ENCODE data around the gene EML5.

Gene EML5

DNA sequence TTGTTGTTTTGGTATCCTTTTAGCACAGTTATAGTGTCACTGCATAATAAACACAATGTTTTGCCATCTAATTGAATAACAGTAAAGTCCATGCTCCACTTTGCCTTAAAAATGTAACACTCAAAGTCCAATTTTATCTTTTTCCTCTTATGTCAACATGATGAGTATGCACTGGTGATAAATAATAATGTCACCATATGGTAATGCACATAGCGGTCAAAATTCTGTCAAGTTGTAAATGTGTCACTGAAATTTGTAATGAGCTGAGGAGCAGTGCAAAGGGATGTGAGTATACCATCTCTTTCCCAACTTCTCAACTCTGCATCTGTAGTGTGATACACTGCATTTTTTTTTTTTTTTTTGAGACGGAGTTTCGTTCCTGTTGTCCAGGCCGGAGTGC lies 65.7 kb downstream of the EML5 start:
- no peaks in the 10 kb centered on the region for H3K27me3 Mint-ChIP-seq (ENCODE audit: low read depth)
- no peaks in the 10 kb centered on the region for H3K4me1 Mint-ChIP-seq (ENCODE audit: low read depth)
- no peak overlapping the region for H3K27ac Mint-ChIP-seq
- H3K9me3 Mint-ChIP-seq: no peaks in the 10 kb centered on the region
- H3K4me3 Mint-ChIP-seq: no peak overlapping the region
- no peaks in the 10 kb centered on the region for H3K36me3 Mint-ChIP-seq (ENCODE audit: low read depth)

DNA sequence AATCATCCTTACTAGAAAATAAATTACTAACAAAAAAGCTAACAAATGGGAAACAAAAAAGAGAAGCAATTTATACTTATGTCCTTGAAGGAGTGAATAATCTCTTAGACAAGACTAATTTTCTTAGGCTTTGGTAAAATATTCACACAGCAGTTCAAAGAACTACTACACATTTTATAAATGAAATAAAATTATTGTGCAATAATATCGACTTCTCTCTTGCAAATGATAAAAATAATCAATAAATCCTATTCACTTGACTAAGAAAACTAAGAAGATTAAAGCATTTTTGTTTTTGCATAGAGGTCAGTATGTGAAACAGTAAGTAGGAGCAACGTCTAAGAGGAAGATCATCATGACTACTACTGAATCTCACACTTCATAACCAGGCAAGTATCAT lies 82.0 kb downstream of the EML5 start:
- no peak overlapping the region for H3K4me3 Mint-ChIP-seq
- H3K9me3 Mint-ChIP-seq: no peaks in the 10 kb centered on the region
- H3K36me3 Mint-ChIP-seq (ENCODE audit: low read depth): no peaks in the 10 kb centered on the region
- H3K4me1 Mint-ChIP-seq (ENCODE audit: low read depth): no peaks in the 10 kb centered on the region
- H3K27ac Mint-ChIP-seq: no peak overlapping the region
- no peaks in the 10 kb centered on the region for H3K27me3 Mint-ChIP-seq (ENCODE audit: low read depth)

DNA sequence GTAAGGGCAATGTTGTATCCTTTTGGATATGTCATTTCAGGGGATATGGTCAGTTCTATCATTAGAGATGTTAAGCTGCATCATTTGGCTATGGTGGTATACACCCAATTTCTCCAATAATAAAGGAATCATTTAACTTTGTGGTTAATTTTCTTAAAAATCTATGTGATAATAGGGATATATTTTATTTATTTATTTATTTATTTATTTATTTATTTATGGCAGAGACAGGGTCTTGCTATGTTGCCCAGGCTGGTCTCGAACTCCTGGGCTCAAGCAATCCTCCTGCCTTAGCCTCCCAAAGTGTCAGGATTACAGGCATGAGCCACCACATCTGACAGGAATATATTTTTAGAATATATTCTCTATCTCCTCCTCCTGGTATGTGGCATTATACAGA lies 85.7 kb downstream of the EML5 start:
- Mint-ChIP-seq H3K4me1 (ENCODE audit: low read depth) (no peaks in the 10 kb centered on the region), H3K27me3 (ENCODE audit: low read depth) (no peaks in the 10 kb centered on the region), H3K27ac (no peak overlapping the region), H3K9me3 (no peaks in the 10 kb centered on the region), H3K4me3 (no peak overlapping the region), H3K36me3 (ENCODE audit: low read depth) (no peaks in the 10 kb centered on the region)

DNA sequence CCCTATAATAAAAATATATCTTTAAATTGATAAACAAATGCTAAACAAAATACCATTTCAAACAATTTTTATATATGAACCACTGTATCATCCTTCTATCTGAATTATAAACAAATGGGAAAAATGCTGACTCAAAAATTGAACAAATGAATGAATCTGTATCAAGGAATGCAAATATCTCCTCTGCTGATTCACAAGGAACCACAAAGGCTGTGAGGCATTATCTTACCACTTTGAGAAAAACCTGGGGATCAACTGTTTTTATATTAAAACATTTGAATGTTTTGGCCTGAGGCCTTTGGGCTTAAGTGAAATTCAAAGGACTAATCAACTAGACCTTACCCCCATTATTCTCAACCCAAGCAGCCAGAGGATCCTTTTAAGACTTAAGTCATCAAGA lies 86.3 kb downstream of the EML5 start:
- no peaks in the 10 kb centered on the region for H3K36me3 Mint-ChIP-seq (ENCODE audit: low read depth)
- H3K4me1 Mint-ChIP-seq (ENCODE audit: low read depth): no peaks in the 10 kb centered on the region
- H3K27ac Mint-ChIP-seq: no peak overlapping the region
- H3K9me3 Mint-ChIP-seq: no peaks in the 10 kb centered on the region
- H3K4me3 Mint-ChIP-seq: no peak overlapping the region
- H3K27me3 Mint-ChIP-seq (ENCODE audit: low read depth): no peaks in the 10 kb centered on the region

DNA sequence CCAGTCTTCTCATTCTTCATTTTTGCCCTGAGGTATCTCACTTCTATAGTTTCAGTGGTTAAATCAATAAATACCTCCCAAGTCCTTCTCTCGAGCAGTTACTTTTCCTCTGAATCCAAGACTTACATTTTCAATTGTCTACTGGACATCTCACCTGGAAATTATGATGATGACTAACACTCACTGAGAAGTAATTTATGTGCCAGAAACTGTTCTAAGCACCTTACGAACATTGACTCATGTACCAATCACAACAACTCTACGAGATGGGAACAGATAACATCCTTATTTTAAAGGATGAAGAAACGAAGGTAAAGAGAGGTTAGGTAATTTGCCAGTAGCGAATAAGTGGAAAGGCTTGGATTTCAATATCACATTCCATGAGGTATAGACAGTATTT lies 94.1 kb downstream of the EML5 start:
- Mint-ChIP-seq H3K27ac (no peak overlapping the region), H3K4me3 (no peak overlapping the region), H3K9me3 (no peaks in the 10 kb centered on the region), H3K27me3 (ENCODE audit: low read depth) (peaks cover 3% of the 10 kb centered on the region), H3K36me3 (ENCODE audit: low read depth) (no peaks in the 10 kb centered on the region), H3K4me1 (ENCODE audit: low read depth) (no peaks in the 10 kb centered on the region)

DNA sequence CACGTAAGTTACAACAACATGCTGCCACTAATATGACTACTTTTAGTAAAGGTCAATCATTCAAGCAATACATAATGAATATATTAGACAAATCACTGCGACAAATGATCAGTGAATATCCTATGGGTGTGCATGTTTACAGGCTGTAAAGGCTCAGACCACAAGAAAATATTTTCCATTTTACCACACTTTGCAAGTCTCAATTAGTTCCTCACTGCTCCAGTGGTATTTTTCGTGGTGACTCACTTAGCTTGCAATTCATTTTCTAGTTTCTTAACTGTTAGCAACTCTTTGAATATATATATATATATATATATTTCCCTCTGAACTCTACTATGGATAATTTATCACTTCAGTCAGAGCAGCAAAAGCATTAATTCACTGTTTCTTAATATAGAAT lies 96.9 kb downstream of the EML5 start:
- no peaks in the 10 kb centered on the region for H3K36me3 Mint-ChIP-seq (ENCODE audit: low read depth)
- no peak overlapping the region for H3K27ac Mint-ChIP-seq
- no peak overlapping the region for H3K4me3 Mint-ChIP-seq
- no peaks in the 10 kb centered on the region for H3K27me3 Mint-ChIP-seq (ENCODE audit: low read depth)
- H3K9me3 Mint-ChIP-seq: no peaks in the 10 kb centered on the region
- no peaks in the 10 kb centered on the region for H3K4me1 Mint-ChIP-seq (ENCODE audit: low read depth)

DNA sequence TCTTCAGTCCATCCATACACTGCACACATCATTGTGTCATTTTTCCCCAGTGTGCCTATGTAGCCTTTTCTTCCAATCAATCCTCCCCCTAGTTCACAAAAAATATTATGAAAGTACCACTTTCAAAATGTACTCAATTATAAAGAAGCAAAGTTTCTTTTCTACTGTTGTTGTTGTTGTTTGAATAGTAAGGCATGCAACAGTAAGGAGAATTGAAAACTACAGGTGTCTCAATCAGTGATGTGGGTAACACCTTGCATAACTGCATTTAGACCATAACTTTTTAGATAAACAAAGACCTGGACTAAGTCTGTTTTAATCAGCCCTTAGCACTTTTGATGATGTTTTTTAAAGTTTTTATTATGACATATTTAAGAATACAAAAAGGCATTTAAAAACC lies 104.4 kb downstream of the EML5 start:
- Mint-ChIP-seq H3K9me3 (no peaks in the 10 kb centered on the region), H3K4me3 (no peak overlapping the region), H3K36me3 (ENCODE audit: low read depth) (no peaks in the 10 kb centered on the region), H3K27ac (no peak overlapping the region), H3K27me3 (ENCODE audit: low read depth) (no peaks in the 10 kb centered on the region), H3K4me1 (ENCODE audit: low read depth) (no peaks in the 10 kb centered on the region)

DNA sequence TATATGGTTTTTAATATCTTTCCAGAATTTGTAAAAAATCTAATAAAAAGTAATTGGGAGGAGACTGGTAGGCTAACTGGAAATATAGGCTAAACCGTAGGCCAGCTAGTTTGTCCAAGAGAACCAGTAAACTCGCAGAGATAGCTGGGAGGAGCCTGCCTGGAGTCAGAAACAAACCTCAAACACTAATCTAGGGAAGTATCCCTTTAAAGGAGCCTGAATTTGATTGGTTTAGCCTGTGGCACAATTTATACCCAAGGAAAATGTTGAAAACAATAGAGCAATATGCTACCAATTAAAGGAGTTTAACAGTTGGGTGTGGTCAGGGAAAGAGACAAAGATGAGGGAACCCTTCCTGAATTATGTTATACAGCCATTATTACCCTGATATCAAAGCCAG lies 109.6 kb downstream of the EML5 start:
- H3K36me3 Mint-ChIP-seq (ENCODE audit: low read depth): no peaks in the 10 kb centered on the region
- no peaks in the 10 kb centered on the region for H3K27me3 Mint-ChIP-seq (ENCODE audit: low read depth)
- peaks cover 6% of the 10 kb centered on the region for H3K4me1 Mint-ChIP-seq (ENCODE audit: low read depth)
- no peak overlapping the region for H3K27ac Mint-ChIP-seq
- H3K4me3 Mint-ChIP-seq: no peak overlapping the region
- H3K9me3 Mint-ChIP-seq: no peaks in the 10 kb centered on the region

DNA sequence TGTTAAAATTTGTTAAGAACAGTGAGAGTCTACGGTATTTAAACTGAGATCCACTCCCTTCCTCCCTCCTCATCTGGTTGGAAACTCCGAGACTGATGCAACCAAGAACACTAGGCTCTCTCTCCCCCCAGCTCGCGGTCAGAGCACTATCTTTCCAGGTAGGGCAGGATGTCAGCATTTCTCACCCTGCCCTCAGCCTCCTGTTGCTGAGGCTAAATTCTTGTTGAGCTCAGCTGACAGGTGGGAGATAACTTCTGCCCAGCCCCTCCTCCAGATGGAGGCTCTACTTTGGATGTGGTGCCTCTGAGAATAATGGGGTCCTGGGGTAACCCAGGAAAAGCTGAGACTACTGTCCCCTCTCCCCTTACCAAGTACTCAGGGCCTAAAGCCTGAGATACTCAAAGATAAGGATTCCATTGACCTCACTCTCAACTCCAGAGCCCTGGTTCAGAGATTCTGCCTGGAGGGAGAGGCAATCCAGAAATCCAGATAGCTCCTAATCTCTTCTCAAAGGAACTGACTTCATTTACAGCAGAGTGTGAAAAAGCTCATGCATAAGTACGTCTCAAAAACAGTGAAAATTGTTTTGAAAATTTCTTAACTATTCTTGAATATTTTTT lies 110.1 kb downstream of the EML5 start:
- H3K36me3 Mint-ChIP-seq (ENCODE audit: low read depth): no peaks in the 10 kb centered on the region
- no peaks in the 10 kb centered on the region for H3K9me3 Mint-ChIP-seq
- H3K4me1 Mint-ChIP-seq (ENCODE audit: low read depth): peaks cover 6% of the 10 kb centered on the region
- no peaks in the 10 kb centered on the region for H3K27me3 Mint-ChIP-seq (ENCODE audit: low read depth)
- H3K27ac Mint-ChIP-seq: no peak overlapping the region
- H3K4me3 Mint-ChIP-seq: no peak overlapping the region

DNA sequence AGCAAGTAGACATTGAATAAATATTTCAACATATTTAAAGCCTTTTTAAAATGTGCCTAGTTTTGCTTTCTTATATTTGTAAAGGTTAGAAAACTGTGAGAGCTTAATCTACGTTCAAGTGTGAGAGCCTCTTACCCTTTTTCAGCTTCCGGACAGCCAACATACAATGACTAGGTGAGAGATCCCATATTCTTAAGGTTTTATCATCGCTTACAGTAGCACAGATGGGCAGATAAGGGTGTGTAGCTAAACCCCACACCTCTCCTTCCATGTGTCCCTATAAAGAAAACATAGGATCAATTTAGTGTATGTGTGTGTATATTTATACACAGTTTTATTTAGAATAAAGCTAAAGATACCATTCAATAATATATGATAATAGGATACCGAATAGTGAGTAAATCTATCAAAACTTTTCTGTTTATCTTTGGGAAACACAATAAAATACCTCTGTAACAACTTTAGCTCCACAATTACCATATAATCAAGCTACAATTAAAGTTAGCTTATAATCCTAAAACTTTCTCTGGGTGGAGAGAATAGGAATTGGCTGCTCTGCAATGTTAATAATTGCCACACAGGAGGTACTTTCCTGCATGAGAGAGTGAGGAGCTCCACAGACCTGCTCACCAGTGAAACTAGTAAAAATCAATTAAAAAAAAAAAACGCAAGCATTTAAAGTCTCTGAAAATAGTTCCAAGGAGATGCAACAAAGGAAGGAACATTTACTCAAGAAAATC lies 110.8 kb downstream of the EML5 start:
- Mint-ChIP-seq H3K9me3 (no peaks in the 10 kb centered on the region), H3K27ac (no peak overlapping the region), H3K4me3 (no peak overlapping the region), H3K27me3 (ENCODE audit: low read depth) (no peaks in the 10 kb centered on the region), H3K4me1 (ENCODE audit: low read depth) (peaks cover 6% of the 10 kb centered on the region), H3K36me3 (ENCODE audit: low read depth) (no peaks in the 10 kb centered on the region)

DNA sequence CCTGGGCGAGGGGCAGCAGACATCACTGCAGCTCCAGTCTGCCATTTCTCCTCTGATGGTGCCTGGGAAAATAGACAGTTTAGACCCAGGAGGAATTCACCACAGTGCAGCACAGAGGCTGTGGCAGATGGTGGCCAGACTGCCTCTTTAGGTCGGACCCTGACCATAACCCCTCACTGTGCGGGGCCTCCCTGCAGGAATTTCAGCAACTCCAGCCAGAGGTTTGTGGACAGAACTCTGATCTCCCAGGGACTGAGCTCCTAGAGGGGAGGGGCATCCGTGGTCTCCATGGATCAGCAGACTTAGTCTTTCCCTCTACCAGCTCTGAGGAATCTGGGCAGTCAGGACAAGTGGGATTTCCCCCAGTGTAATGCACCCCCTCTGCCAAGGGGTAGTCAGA lies 123.4 kb downstream of the EML5 start:
- Mint-ChIP-seq H3K9me3 (peaks cover 13% of the 10 kb centered on the region), H3K4me3 (no peak overlapping the region), H3K4me1 (ENCODE audit: low read depth) (no peaks in the 10 kb centered on the region), H3K27me3 (ENCODE audit: low read depth) (no peaks in the 10 kb centered on the region), H3K27ac (no peak overlapping the region), H3K36me3 (ENCODE audit: low read depth) (no peaks in the 10 kb centered on the region)

DNA sequence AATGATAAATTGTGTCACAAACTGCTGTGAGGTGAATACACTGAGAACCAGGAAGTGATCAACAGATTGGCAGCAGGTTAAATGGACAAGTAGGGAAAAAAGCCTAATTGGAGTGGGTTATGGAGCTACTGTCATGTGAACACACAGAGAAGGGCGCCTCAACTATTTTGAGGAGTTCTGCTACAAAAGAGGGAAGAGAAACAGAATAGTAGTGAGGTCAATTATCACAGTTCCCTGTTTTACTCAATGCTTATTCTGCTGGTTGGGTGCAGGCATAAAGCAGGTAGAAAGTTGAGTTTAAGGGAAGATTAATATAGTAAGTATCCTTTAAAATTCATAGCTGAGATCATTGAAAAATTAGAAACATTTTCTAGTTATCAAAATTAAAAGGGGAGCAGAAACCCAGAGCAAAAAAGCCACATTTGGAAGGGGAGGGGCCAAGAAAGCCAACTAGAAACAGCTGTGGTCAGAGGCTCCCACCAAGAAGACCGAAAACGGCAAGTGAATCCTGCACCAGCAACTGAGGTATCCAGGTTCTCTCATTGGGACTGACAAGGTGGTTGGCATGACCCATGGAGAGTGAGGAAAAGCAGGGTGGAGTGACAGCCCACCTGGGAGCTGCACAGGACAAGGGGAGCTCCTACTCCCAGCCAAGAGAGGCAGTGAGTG lies 124.2 kb downstream of the EML5 start:
- no peaks in the 10 kb centered on the region for H3K36me3 Mint-ChIP-seq (ENCODE audit: low read depth)
- H3K4me3 Mint-ChIP-seq: no peak overlapping the region
- no peak overlapping the region for H3K27ac Mint-ChIP-seq
- no peaks in the 10 kb centered on the region for H3K4me1 Mint-ChIP-seq (ENCODE audit: low read depth)
- H3K27me3 Mint-ChIP-seq (ENCODE audit: low read depth): no peaks in the 10 kb centered on the region
- peaks cover 13% of the 10 kb centered on the region for H3K9me3 Mint-ChIP-seq

DNA sequence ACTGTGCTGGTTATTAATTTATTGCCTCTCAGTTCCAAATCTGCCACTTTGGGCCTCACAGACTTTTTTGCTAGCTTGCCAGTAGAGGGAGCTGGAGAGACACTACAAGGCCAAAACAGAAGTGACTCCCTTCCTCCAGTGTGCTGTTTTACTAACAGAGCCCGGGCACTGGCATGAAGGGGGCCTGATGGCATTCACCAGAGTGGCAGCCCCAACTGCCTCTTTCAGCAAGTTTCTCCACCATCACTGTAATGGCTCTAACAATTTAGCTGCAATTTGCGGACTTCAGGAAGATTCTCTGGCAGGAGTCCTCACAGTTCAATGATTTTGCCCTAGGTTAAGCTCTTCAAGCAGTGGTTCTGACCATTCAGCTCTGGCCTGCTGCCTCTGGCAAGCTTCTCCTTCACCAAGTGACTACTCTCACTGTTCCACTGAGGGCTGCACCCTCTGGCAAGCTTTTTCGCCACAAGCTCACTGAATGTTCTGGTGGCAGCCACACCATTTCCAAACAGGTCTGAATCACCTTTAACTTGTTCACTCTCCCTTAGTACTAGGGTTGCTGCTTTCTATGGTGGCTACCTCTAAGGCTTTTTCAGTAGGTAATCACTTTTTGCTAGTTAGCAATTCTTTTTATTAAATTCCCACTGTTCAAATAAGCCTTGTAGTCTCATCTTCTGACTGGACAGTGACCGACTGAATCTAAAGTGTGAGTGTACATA lies 125.0 kb downstream of the EML5 start:
- H3K27ac Mint-ChIP-seq: no peak overlapping the region
- no peaks in the 10 kb centered on the region for H3K36me3 Mint-ChIP-seq (ENCODE audit: low read depth)
- no peaks in the 10 kb centered on the region for H3K4me1 Mint-ChIP-seq (ENCODE audit: low read depth)
- H3K4me3 Mint-ChIP-seq: no peak overlapping the region
- peaks cover 13% of the 10 kb centered on the region for H3K9me3 Mint-ChIP-seq
- H3K27me3 Mint-ChIP-seq (ENCODE audit: low read depth): no peaks in the 10 kb centered on the region

DNA sequence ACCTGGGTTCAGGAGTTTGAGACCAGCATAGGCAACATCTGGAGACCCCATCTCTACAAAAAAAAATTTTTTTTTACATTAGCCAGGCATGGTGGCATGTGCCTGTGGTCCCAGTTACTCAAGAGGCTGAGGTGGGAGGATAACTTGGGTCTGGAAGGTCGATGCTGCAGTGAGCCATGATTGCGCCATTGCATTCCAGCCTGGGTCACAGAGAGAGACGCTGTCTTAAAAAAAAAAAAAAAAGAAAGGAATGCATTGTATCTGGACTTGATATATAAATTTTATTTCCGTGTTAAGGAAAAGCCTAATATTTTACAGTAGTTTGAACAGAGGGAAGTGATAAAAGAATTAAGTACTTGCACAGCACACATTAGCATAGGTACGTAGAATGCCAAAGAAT lies 132.7 kb downstream of the EML5 start:
- no peak overlapping the region for H3K4me3 Mint-ChIP-seq
- H3K9me3 Mint-ChIP-seq: peaks cover 3% of the 10 kb centered on the region
- no peaks in the 10 kb centered on the region for H3K4me1 Mint-ChIP-seq (ENCODE audit: low read depth)

DNA sequence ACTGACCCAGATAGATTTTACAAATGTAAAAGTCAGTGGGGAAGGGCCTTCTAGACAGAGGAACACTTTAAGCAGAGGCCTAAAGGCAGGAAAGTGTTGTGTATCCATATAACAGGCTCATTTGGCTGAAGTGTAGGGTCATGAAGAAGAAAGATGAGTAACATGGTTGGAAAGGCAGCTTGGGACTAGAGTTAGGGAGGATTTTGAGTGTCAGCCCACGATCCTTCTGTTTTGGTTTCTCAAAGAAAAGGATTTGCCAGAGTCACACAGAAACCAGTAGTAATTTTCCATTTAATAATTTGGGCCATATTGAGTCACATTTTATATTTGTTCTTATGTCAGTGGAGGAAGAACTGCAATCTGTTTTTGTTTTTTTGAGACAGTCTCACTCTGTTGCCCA lies 153.5 kb downstream of the EML5 start:
- Mint-ChIP-seq H3K9me3 (peaks cover 24% of the 10 kb centered on the region), H3K36me3 (ENCODE audit: low read depth) (peaks cover 9% of the 10 kb centered on the region), H3K4me1 (ENCODE audit: low read depth) (no peaks in the 10 kb centered on the region), H3K27ac (no peak overlapping the region), H3K4me3 (no peak overlapping the region), H3K27me3 (ENCODE audit: low read depth) (no peaks in the 10 kb centered on the region)

More for the DNA sequence above, 132.7 kb downstream of the EML5 start:
- no peaks in the 10 kb centered on the region for H3K27me3 Mint-ChIP-seq (ENCODE audit: low read depth)
- H3K36me3 Mint-ChIP-seq (ENCODE audit: low read depth): peaks cover 1% of the 10 kb centered on the region
- no peak overlapping the region for H3K27ac Mint-ChIP-seq
